Nephron progenitor cell (in vitro differentiated cells): ENCODE measurements around the gene TMA7B.

Source experiments
- DNase-seq: peaks from one replicate; pipeline ENCODE4 v3.0.0; 2021
- H3K27ac Mint-ChIP-seq: 2 replicates; pipeline ENCODE4 v1.8.0; 2021; ENCODE audit warnings: mild to moderate bottlenecking, moderate library complexity, mixed read lengths
- H3K27me3 Mint-ChIP-seq: 2 replicates; pipeline ENCODE4 v1.8.0; 2021; ENCODE audit warnings: mild to moderate bottlenecking, low read depth, mixed read lengths; ENCODE audit not compliant: poor library complexity
- H3K36me3 Mint-ChIP-seq: 2 replicates; pipeline ENCODE4 v1.8.0; 2021; ENCODE audit warnings: low read depth, mixed read lengths
- H3K4me1 Mint-ChIP-seq: 2 replicates; pipeline ENCODE4 v1.8.0; 2021; ENCODE audit warnings: mixed read lengths
- H3K4me3 Mint-ChIP-seq: 2 replicates; pipeline ENCODE4 v1.8.0; 2021; ENCODE audit warnings: mild to moderate bottlenecking, moderate library complexity, mixed read lengths
- H3K9me3 Mint-ChIP-seq: 2 replicates; pipeline ENCODE4 v1.8.0; 2021; ENCODE audit warnings: mild to moderate bottlenecking, moderate library complexity, mixed read lengths
- TF ChIP-seq, protein P1 (sequence below): fragments of 200-600 bp; sonication (generic); IDR thresholded peaks from 2 replicates; pipeline ENCODE4 v1.5.0; 2021; ENCODE audit warnings: antibody characterized with exemption

Gene TMA7B

DNA sequence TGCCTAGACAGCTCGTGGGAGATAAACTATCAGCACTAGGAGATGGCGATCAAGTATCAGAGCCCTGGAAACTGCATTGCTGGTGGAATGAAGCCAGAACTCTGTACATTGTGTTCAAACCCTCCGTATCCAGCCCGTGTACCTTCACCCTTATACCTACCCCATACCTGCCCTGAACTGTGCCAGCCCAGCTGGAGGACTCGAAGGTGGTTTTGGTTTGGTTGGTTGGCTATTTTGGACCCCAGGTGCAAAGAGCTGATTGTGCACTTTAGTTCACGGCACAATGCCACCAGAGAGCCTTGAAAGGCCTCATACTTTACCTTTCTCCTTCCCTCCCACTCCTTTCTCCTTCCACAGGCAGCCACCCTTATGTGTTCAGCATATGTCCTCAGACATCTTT lies 50.5 kb downstream of the TMA7B start:
- no peaks in the 10 kb centered on the region for H3K9me3 Mint-ChIP-seq
- peaks cover 5% of the 10 kb centered on the region for H3K36me3 Mint-ChIP-seq
- no peak for DNase-seq
- H3K4me3 Mint-ChIP-seq: no peak overlapping the region
- H3K27me3 Mint-ChIP-seq: peaks cover 10% of the 10 kb centered on the region
- TF ChIP-seq, protein P1, sequence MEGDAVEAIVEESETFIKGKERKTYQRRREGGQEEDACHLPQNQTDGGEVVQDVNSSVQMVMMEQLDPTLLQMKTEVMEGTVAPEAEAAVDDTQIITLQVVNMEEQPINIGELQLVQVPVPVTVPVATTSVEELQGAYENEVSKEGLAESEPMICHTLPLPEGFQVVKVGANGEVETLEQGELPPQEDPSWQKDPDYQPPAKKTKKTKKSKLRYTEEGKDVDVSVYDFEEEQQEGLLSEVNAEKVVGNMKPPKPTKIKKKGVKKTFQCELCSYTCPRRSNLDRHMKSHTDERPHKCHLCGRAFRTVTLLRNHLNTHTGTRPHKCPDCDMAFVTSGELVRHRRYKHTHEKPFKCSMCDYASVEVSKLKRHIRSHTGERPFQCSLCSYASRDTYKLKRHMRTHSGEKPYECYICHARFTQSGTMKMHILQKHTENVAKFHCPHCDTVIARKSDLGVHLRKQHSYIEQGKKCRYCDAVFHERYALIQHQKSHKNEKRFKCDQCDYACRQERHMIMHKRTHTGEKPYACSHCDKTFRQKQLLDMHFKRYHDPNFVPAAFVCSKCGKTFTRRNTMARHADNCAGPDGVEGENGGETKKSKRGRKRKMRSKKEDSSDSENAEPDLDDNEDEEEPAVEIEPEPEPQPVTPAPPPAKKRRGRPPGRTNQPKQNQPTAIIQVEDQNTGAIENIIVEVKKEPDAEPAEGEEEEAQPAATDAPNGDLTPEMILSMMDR: no peak
- no peak overlapping the region for H3K27ac Mint-ChIP-seq
- H3K4me1 Mint-ChIP-seq: peaks cover 71% of the 10 kb centered on the region
